GM23338 (cell line): Measurements from ENCODE around the gene SLX4. TPM values are rescaled to one million over a fixed set of nuclear protein-coding genes. Genes with fewer than 3 reads are reported as not detected.
A peak's percentile ranks its signal among the peaks of the same experiment; 100 is the strongest.

Source experiments
- ATAC-seq: fragments of 200-7000 bp; cut with Tn5 transposase; 3 replicates; pipeline ENCODE4 v1.9.1; 2020
- DNase-seq: peaks from one replicate; pipeline ENCODE4 v3.0.0-alpha.2; 2015; ENCODE audit warnings: low spot score
- H2AFZ ChIP-seq: fragments of 200-600 bp; sonication (generic); 2 replicates; pipeline ENCODE4 v1.8.0; 2016; ENCODE audit warnings: antibody characterized with exemption, mild to moderate bottlenecking, moderate library complexity
- H3F3A ChIP-seq: fragments of 200-600 bp; sonication (generic); replicated peaks from 2 replicates; pipeline ENCODE4 v1.8.0; 2017; ENCODE audit warnings: antibody characterized with exemption, mixed run types, low read depth
- H3K27ac ChIP-seq: fragments of 200-600 bp; sonication (generic); 2 replicates; pipeline ENCODE4 v1.6.1; 2016; ENCODE audit warnings: low read depth
- H3K27me3 ChIP-seq: fragments of 200-600 bp; sonication (generic); 2 replicates; pipeline ENCODE4 v1.8.0; 2016; ENCODE audit warnings: mild to moderate bottlenecking, mixed run types, moderate library complexity; ENCODE audit not compliant: insufficient read depth
- H3K36me3 ChIP-seq: fragments of 200-600 bp; sonication (generic); 2 replicates; pipeline ENCODE4 v1.8.0; 2016; ENCODE audit warnings: mild to moderate bottlenecking; ENCODE audit not compliant: insufficient read depth
- H3K4me1 ChIP-seq: fragments of 200-600 bp; sonication (generic); 2 replicates; pipeline ENCODE4 v1.8.0; 2016; ENCODE audit warnings: mild to moderate bottlenecking, moderate library complexity; ENCODE audit not compliant: insufficient read depth
- H3K4me2 ChIP-seq: fragments of 200-600 bp; sonication (generic); 2 replicates; pipeline ENCODE4 v1.7.1; 2017; ENCODE audit warnings: mixed run types
- H3K4me3 ChIP-seq: fragments of 200-600 bp; sonication (generic); 2 replicates; pipeline ENCODE4 v1.6.1; 2016; ENCODE audit warnings: mixed run types
- H3K79me2 ChIP-seq: fragments of 200-600 bp; sonication (generic); replicated peaks from 2 replicates; pipeline ENCODE4 v1.8.0; 2017; ENCODE audit warnings: mild to moderate bottlenecking; ENCODE audit not compliant: insufficient read depth
- H3K9me2 ChIP-seq: fragments of 200-600 bp; sonication (generic); 2 replicates; pipeline ENCODE4 v1.8.0; 2017; ENCODE audit not compliant: insufficient read depth
- H4K20me1 ChIP-seq: fragments of 200-600 bp; sonication (generic); replicated peaks from 2 replicates; pipeline ENCODE4 v1.8.0; 2017; ENCODE audit warnings: mild to moderate bottlenecking; ENCODE audit not compliant: insufficient read depth
- H3K27ac Mint-ChIP-seq: 2 replicates; pipeline ENCODE4 v1.8.0; 2020; ENCODE audit warnings: inconsistent platforms, mild to moderate bottlenecking, moderate library complexity, mixed read lengths
- H3K27me3 Mint-ChIP-seq: 3 replicates; pipeline ENCODE4 v1.8.0; 2022; ENCODE audit warnings: low read depth, mild to moderate bottlenecking, moderate library complexity, mixed read lengths, inconsistent platforms; ENCODE audit not compliant: insufficient read depth, poor library complexity
- H3K36me3 Mint-ChIP-seq: 3 replicates; pipeline ENCODE4 v1.8.0; 2021; ENCODE audit warnings: low read depth, mild to moderate bottlenecking, inconsistent platforms, moderate library complexity, mixed read lengths
- H3K4me1 Mint-ChIP-seq: 3 replicates; pipeline ENCODE4 v1.8.0; 2020; ENCODE audit warnings: mild to moderate bottlenecking, inconsistent platforms, mixed read lengths
- H3K4me3 Mint-ChIP-seq: 3 replicates; pipeline ENCODE4 v1.8.0; 2021; ENCODE audit warnings: moderate library complexity, mild to moderate bottlenecking, inconsistent platforms, mixed read lengths
- H3K9me3 Mint-ChIP-seq: 3 replicates; pipeline ENCODE4 v1.8.0; 2020; ENCODE audit warnings: moderate library complexity, mild to moderate bottlenecking, inconsistent platforms, mixed read lengths
- CREB1 ChIP-seq: fragments of 250-450 bp; sonication (Bioruptor Pico); IDR thresholded peaks from 2 replicates; pipeline ENCODE4 v1.5.0; 2020; ENCODE audit warnings: low read depth, mild to moderate bottlenecking, moderate library complexity
- EZH2 ChIP-seq: fragments of 200-600 bp; sonication (generic); IDR thresholded peaks from one replicate; pipeline ENCODE4 v1.8.0; 2017; ENCODE audit warnings: antibody characterized with exemption, mild to moderate bottlenecking, low read depth; ENCODE audit not compliant: unreplicated experiment
- EZH2phosphoT487 ChIP-seq: fragments of 200-600 bp; sonication (generic); IDR thresholded peaks from one replicate; pipeline ENCODE4 v1.8.1; 2018; ENCODE audit warnings: antibody characterized with exemption; ENCODE audit not compliant: unreplicated experiment
- JUNB ChIP-seq: IDR thresholded peaks from one replicate; pipeline ENCODE4 v1.6.1; 2016; ENCODE audit warnings: antibody characterized with exemption; ENCODE audit not compliant: unreplicated experiment
- NANOG ChIP-seq: IDR thresholded peaks from 2 replicates; pipeline ENCODE4 v1.6.1; 2016; ENCODE audit warnings: antibody characterized with exemption, borderline replicate concordance
- POLR2AphosphoS5 ChIP-seq: IDR thresholded peaks from 2 replicates; pipeline ENCODE4 v1.6.1; 2016; ENCODE audit warnings: antibody characterized with exemption, low read depth
- REST ChIP-seq: IDR thresholded peaks from one replicate; pipeline ENCODE4 v1.6.1; 2018; ENCODE audit warnings: antibody characterized with exemption; ENCODE audit not compliant: unreplicated experiment
- STAT1 ChIP-seq: IDR thresholded peaks from one replicate; pipeline ENCODE4 v1.6.1; 2016; ENCODE audit warnings: antibody characterized with exemption; ENCODE audit not compliant: unreplicated experiment
- ZNF114 ChIP-seq: fragments of 250-450 bp; sonication (Bioruptor Pico); IDR thresholded peaks from 2 replicates; pipeline ENCODE4 v1.5.0; 2020; ENCODE audit warnings: mild to moderate bottlenecking, moderate library complexity
- ZNF331 ChIP-seq: fragments of 250-450 bp; sonication (Bioruptor Pico); IDR thresholded peaks from 2 replicates; pipeline ENCODE4 v1.5.0; 2020; ENCODE audit warnings: low read depth, mild to moderate bottlenecking, moderate library complexity
- polyA plus RNA-seq: library from polyadenylated mRNA; unstranded; fragments of >200 nt; fragmentation: Nextera tagmentation; extraction: Ambion mirVana; gene quantifications from 2 replicates; pipeline ENCODE4 v1.2.1, GENCODE V29; 2016
- total RNA-seq: library from RNA; depleted of rRNA; stranded (reverse); fragments of >200 nt; shearing (Covaris generic); gene quantifications from 2 replicates; pipeline ENCODE4 v1.2.3, GENCODE V29; 2014
- TF ChIP-seq, protein P1 (sequence below), 2 experiments: fragments of 200-600 bp in 1 of 2; sonication (generic) in 1 of 2; conservative IDR thresholded peaks; 2 replicates each; pipeline versions ENCODE4 v1.5.1 to v1.6.1; 2016 to 2017; ENCODE audit warnings: antibody characterized with exemption in 2 of 2, low read depth in 2 of 2, mild to moderate bottlenecking in 2 of 2, moderate library complexity in 1 of 2
- TF ChIP-seq, protein P2 (sequence below): IDR thresholded peaks from 2 replicates; pipeline ENCODE4 v1.6.1; 2016; ENCODE audit warnings: antibody characterized with exemption
- TF ChIP-seq, protein P3 (sequence below): fragments of 250-450 bp; sonication (Bioruptor Pico); IDR thresholded peaks from 2 replicates; pipeline ENCODE4 v1.5.0; 2020; ENCODE audit warnings: mild to moderate bottlenecking, moderate library complexity

Gene SLX4
- total and polyA plus RNA-seq, 2 experiments from 2014 or later: 3.0 to 15.2 TPM

- H2AFZ ChIP-seq: peak overlapping the region; percentile 72
- H3K36me3 ChIP-seq: no peaks in the 10 kb centered on the region
- H3K4me1 Mint-ChIP-seq: 0 out of 3 replicates have a peak, but pooled peaks cover 3% of the 10 kb centered on the region
- H3K4me1 ChIP-seq: peaks cover 3% of the 10 kb centered on the region; the same call in 1 of the 2 replicates
- H3K4me2 ChIP-seq: no peak overlapping the region
- no peak overlapping the region for H3K4me3 Mint-ChIP-seq
- H4K20me1 ChIP-seq: no peaks in the 10 kb centered on the region
- no peak for DNase-seq
- peaks cover 10% of the 10 kb centered on the region for H3K9me3 Mint-ChIP-seq
- no peak overlapping the region for H3K27ac Mint-ChIP-seq
- H3K9me2 ChIP-seq: no peaks in the 10 kb centered on the region
- ATAC-seq: peak; percentile 69
- H3K27me3 ChIP-seq: no peaks in the 10 kb centered on the region
- peaks cover 6% of the 10 kb centered on the region; the same call in 2 of the 3 replicates for H3K36me3 Mint-ChIP-seq
- no peak overlapping the region for H3K27ac ChIP-seq
- H3K79me2 ChIP-seq: no peaks in the 10 kb centered on the region
- TF ChIP-seq JUNB (no peak), POLR2AphosphoS5 (no peak), REST (no peak), NANOG (no peak), CREB1 (CRISPR knock-in tag) (no peak), STAT1 (no peak), ZNF331 (no peak), EZH2 (no peak), ZNF114 (no peak), EZH2phosphoT487 (no peak)
- TF ChIP-seq, protein P1, sequence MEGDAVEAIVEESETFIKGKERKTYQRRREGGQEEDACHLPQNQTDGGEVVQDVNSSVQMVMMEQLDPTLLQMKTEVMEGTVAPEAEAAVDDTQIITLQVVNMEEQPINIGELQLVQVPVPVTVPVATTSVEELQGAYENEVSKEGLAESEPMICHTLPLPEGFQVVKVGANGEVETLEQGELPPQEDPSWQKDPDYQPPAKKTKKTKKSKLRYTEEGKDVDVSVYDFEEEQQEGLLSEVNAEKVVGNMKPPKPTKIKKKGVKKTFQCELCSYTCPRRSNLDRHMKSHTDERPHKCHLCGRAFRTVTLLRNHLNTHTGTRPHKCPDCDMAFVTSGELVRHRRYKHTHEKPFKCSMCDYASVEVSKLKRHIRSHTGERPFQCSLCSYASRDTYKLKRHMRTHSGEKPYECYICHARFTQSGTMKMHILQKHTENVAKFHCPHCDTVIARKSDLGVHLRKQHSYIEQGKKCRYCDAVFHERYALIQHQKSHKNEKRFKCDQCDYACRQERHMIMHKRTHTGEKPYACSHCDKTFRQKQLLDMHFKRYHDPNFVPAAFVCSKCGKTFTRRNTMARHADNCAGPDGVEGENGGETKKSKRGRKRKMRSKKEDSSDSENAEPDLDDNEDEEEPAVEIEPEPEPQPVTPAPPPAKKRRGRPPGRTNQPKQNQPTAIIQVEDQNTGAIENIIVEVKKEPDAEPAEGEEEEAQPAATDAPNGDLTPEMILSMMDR (conservative IDR thresholded peaks at IDR 0.05; ENCODE audit: low read depth in 2 of 2): no peak
- TF ChIP-seq, protein P2, sequence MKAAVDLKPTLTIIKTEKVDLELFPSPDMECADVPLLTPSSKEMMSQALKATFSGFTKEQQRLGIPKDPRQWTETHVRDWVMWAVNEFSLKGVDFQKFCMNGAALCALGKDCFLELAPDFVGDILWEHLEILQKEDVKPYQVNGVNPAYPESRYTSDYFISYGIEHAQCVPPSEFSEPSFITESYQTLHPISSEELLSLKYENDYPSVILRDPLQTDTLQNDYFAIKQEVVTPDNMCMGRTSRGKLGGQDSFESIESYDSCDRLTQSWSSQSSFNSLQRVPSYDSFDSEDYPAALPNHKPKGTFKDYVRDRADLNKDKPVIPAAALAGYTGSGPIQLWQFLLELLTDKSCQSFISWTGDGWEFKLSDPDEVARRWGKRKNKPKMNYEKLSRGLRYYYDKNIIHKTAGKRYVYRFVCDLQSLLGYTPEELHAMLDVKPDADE: no peak
- TF ChIP-seq, protein P3, sequence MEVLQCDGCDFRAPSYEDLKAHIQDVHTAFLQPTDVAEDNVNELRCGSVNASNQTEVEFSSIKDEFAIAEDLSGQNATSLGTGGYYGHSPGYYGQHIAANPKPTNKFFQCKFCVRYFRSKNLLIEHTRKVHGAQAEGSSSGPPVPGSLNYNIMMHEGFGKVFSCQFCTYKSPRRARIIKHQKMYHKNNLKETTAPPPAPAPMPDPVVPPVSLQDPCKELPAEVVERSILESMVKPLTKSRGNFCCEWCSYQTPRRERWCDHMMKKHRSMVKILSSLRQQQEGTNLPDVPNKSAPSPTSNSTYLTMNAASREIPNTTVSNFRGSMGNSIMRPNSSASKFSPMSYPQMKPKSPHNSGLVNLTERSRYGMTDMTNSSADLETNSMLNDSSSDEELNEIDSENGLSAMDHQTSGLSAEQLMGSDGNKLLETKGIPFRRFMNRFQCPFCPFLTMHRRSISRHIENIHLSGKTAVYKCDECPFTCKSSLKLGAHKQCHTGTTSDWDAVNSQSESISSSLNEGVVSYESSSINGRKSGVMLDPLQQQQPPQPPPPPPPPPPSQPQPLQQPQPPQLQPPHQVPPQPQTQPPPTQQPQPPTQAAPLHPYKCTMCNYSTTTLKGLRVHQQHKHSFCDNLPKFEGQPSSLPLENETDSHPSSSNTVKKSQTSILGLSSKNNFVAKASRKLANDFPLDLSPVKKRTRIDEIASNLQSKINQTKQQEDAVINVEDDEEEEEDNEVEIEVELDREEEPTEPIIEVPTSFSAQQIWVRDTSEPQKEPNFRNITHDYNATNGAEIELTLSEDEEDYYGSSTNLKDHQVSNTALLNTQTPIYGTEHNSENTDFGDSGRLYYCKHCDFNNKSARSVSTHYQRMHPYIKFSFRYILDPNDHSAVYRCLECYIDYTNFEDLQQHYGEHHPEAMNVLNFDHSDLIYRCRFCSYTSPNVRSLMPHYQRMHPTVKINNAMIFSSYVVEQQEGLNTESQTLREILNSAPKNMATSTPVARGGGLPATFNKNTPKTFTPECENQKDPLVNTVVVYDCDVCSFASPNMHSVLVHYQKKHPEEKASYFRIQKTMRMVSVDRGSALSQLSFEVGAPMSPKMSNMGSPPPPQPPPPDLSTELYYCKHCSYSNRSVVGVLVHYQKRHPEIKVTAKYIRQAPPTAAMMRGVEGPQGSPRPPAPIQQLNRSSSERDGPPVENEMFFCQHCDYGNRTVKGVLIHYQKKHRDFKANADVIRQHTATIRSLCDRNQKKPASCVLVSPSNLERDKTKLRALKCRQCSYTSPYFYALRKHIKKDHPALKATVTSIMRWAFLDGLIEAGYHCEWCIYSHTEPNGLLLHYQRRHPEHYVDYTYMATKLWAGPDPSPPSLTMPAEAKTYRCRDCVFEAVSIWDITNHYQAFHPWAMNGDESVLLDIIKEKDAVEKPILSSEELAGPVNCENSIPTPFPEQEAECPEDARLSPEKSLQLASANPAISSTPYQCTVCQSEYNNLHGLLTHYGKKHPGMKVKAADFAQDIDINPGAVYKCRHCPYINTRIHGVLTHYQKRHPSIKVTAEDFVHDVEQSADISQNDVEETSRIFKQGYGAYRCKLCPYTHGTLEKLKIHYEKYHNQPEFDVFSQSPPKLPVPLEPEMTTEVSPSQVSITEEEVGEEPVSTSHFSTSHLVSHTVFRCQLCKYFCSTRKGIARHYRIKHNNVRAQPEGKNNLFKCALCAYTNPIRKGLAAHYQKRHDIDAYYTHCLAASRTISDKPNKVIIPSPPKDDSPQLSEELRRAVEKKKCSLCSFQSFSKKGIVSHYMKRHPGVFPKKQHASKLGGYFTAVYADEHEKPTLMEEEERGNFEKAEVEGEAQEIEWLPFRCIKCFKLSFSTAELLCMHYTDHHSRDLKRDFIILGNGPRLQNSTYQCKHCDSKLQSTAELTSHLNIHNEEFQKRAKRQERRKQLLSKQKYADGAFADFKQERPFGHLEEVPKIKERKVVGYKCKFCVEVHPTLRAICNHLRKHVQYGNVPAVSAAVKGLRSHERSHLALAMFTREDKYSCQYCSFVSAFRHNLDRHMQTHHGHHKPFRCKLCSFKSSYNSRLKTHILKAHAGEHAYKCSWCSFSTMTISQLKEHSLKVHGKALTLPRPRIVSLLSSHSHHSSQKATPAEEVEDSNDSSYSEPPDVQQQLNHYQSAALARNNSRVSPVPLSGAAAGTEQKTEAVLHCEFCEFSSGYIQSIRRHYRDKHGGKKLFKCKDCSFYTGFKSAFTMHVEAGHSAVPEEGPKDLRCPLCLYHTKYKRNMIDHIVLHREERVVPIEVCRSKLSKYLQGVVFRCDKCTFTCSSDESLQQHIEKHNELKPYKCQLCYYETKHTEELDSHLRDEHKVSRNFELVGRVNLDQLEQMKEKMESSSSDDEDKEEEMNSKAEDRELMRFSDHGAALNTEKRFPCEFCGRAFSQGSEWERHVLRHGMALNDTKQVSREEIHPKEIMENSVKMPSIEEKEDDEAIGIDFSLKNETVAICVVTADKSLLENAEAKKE (CRISPR knock-in tag): no peak
- no peak overlapping the region for H3K4me3 ChIP-seq
- H3K27me3 Mint-ChIP-seq: peaks cover 6% of the 10 kb centered on the region
- no peaks in the 10 kb centered on the region for H3F3A ChIP-seq
These were observed 44.4 kb downstream of the SLX4 start for GRCh38 chr16:3566990-3567389.
